ACC112 (cell line): ENCODE data around the gene COL23A1.

Experiments used
- H2AFZ ChIP-seq: fragments of 200-600 bp; sonication (generic); one replicate; pipeline ENCODE4 v1.6.0; 2017; ENCODE audit warnings: antibody characterized with exemption, low read length; ENCODE audit not compliant: unreplicated experiment
- H3K27ac ChIP-seq: fragments of 200-600 bp; sonication (generic); 2 replicates; pipeline ENCODE4 v1.5.1; 2014; ENCODE audit warnings: low read depth, mild to moderate bottlenecking, antibody characterized with exemption, low read length, moderate library complexity
- H3K27me3 ChIP-seq: fragments of 200-600 bp; sonication (generic); 2 replicates; pipeline ENCODE4 v1.6.1; 2014; ENCODE audit warnings: mild to moderate bottlenecking, antibody characterized with exemption, low read length, moderate library complexity, mixed read lengths; ENCODE audit not compliant: insufficient read depth
- H3K36me3 ChIP-seq: fragments of 200-600 bp; sonication (generic); 2 replicates; pipeline ENCODE4 v1.6.1; 2016; ENCODE audit warnings: mild to moderate bottlenecking, antibody characterized with exemption, low read length, moderate library complexity, mixed read lengths; ENCODE audit not compliant: insufficient read depth
- H3K4me1 ChIP-seq: fragments of 200-600 bp; sonication (generic); one replicate; pipeline ENCODE4 v1.6.1; 2016; ENCODE audit warnings: low read length, mixed read lengths; ENCODE audit not compliant: insufficient read depth, unreplicated experiment, control insufficient read depth
- H3K4me3 ChIP-seq: fragments of 200-600 bp; sonication (generic); 2 replicates; pipeline ENCODE4 v1.5.1; 2014; ENCODE audit warnings: mild to moderate bottlenecking, low read depth, low read length
- H3K79me2 ChIP-seq: fragments of 200-600 bp; sonication (generic); one replicate; pipeline ENCODE4 v1.6.0; 2016; ENCODE audit warnings: low read length; ENCODE audit not compliant: control insufficient read depth, unreplicated experiment, insufficient read depth

The COL23A1 gene

DNA sequence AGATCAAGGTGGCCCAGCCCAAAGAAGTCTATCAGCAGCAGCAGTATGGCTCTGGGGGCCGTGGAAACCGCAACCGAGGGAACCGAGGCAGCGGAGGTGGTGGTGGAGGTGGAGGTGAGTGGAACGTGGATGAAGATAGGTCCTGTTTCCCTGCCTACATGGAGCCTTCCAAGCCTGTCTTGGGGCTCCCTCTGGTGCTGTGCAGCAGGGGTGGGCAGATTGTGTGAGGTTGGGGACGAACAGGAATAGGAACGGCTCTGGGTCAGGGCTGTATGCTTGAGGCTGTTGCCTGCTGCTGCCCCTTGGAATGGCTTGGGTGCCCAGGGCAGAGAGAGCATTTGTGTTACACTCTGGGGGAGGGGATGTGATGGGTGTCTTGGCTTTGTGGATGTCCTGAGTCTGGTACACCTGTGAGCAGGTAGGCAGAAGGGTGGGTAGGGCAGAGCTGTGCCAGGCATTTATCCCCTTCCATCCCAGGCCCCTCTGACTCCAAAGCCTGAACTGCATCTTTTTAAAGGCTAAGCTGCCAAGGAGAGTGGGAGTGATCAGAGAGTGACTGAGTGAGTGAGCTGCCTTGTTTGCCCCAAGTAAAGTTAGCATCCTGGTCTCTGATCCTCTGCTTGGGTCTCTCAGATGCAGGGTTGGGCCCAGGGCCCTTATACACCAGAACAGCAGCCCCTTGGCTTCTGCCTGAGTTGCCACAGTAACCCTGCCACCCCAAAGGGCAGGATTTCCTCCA is 380.7 kb downstream of the COL23A1 start:
- Histone ChIP-seq H3K4me3 (no peak overlapping the region), H3K79me2 (peaks cover 53% of the 10 kb centered on the region), H3K27me3 (no peaks in the 10 kb centered on the region), H2AFZ (no peak overlapping the region), H3K36me3 (peaks cover 49% of the 10 kb centered on the region), H3K27ac (no peak overlapping the region), H3K4me1 (peaks cover 24% of the 10 kb centered on the region)

DNA sequence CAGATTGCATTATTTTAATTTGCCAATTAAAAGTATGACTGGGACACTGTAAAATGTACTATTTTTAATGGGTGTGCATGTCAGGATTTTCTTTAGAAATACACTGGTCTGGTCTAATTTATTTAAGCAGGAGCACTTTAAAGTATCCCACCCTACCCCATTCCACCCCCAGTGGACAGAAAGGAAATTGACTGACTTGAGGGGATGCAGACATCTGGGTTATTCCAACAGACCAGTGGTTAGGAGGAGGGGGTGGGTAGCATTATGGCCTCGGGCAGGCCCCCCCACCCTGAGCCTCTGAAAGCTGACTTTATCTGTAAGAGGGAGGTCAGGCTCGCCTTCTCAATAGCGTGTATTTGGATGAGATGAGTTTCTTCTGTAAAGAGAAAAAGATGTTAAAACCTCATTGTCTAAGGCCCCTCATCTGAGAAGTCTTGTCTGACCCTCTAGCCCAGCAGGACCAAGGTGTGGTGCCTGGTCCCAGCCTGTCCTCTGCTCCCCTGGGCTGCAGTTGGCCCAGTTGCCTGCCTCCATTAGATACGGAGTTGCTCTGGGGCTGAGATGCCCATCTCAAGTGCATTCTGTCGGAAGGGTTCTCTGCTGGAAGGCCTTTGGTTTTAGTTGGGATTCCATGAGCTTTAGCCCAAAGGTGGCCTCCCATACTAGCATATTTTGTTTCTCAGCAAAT is 381.5 kb downstream of the COL23A1 start:
- Histone ChIP-seq H3K79me2 (peaks cover 54% of the 10 kb centered on the region), H3K4me1 (peaks cover 24% of the 10 kb centered on the region), H2AFZ (no peak overlapping the region), H3K4me3 (no peak overlapping the region), H3K36me3 (peaks cover 46% of the 10 kb centered on the region), H3K27ac (no peak overlapping the region), H3K27me3 (no peaks in the 10 kb centered on the region)

DNA sequence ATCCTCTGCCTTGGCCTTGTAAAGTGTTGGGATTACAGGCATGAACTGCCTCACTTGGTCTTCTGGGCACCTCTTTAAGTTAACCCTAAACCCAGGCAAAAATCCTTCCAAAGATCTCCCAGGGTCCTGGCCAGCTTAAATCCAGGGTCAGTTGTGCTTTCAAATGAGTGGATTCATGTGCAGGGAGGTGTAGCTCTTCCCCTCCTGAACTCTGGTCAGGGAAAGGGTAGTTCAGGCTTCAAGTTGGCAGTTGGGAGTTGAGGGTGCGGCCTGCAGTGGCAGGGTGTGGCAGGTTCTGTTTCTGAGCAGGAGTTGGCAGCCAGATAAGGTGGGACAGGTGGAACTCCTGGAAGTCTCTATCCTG is 382.3 kb downstream of the COL23A1 start:
- Histone ChIP-seq H3K4me1 (peaks cover 24% of the 10 kb centered on the region), H3K79me2 (peaks cover 54% of the 10 kb centered on the region), H3K4me3 (no peak overlapping the region), H2AFZ (no peak overlapping the region), H3K27me3 (no peaks in the 10 kb centered on the region), H3K36me3 (peaks cover 44% of the 10 kb centered on the region), H3K27ac (0 out of 2 replicates have a peak overlapping the region, but pooled peaks have one; percentile 4)

- no peaks in the 10 kb centered on the region for H3K27me3 ChIP-seq
- peaks cover 44% of the 10 kb centered on the region for H3K36me3 ChIP-seq
- peak overlapping the region; percentile 97 for H3K4me3 ChIP-seq
Measured at GRCh38 chr5:178207183-178207916, 382.8 kb downstream of the COL23A1 start.

GRCh38 chr5:178206166-178207101 is 383.8 kb downstream of the COL23A1 start:
- no peak overlapping the region for H2AFZ ChIP-seq
- H3K4me3 ChIP-seq, result peak overlapping the region; percentile 97
- peaks cover 54% of the 10 kb centered on the region for H3K79me2 ChIP-seq
- peak overlapping the region; percentile 77 for H3K27ac ChIP-seq
- no peaks in the 10 kb centered on the region for H3K27me3 ChIP-seq
- H3K36me3 ChIP-seq, result peaks cover 44% of the 10 kb centered on the region
- peaks cover 28% of the 10 kb centered on the region for H3K4me1 ChIP-seq

More at GRCh38 chr5:178207183-178207916, 382.8 kb downstream of the COL23A1 start:
- Histone ChIP-seq H3K79me2 (peaks cover 54% of the 10 kb centered on the region), H3K4me1 (peaks cover 24% of the 10 kb centered on the region), H2AFZ (no peak overlapping the region), H3K27ac (peak overlapping the region; percentile 77)

GRCh38 chr5:178205749-178206047 is 384.5 kb downstream of the COL23A1 start:
- Histone ChIP-seq H2AFZ (no peak overlapping the region), H3K4me1 (peaks cover 28% of the 10 kb centered on the region), H3K27me3 (no peaks in the 10 kb centered on the region), H3K36me3 (peaks cover 43% of the 10 kb centered on the region), H3K27ac (peak overlapping the region; percentile 77; the same call in 1 of the 2 replicates), H3K4me3 (peak overlapping the region; percentile 97), H3K79me2 (peaks cover 54% of the 10 kb centered on the region)

DNA sequence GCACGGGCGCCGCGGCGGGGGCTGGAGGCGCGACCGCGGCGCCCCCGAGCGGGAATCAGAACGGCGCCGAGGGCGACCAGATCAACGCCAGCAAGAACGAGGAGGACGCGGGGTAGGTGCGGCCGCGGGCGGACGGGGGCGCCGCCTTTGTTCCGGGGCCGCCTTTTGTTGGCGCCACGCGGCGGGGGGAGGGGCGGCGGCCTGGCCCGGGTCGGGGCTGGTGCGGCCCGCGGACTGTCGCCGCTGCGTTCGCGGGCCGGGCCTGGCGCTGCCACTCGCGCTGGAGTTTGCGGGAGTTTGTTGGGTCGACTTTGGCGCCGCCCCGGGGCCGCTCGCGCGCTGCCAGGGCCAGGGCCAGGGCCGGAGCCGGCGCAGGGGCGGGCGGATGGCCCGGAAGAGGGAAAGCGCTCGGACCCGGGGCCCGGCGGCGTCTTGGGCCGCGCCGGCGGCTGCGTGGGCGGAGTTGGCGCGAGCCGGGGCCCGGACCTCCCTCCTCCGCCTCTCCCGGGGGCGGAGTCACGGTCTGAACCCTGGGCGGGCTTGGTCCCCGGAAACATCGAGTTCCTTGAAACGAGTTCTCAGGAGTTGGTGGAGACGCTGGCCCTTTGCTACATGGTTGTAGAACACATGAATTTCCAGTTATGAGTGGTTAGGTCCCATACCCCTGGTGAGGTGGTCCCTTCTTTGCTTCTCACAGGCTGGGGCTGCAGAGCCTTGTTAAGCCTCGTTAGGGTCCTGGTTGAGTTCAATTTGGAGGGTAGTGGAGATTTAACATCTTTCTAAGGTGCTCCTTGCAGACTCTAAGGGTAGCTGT is 385.1 kb downstream of the COL23A1 start:
- peak overlapping the region; percentile 77 for H3K27ac ChIP-seq
- peaks cover 39% of the 10 kb centered on the region for H3K36me3 ChIP-seq
- H2AFZ ChIP-seq, result peak overlapping the region; percentile 44
- H3K4me1 ChIP-seq, result peaks cover 28% of the 10 kb centered on the region
- peaks cover 54% of the 10 kb centered on the region for H3K79me2 ChIP-seq
- H3K27me3 ChIP-seq, result no peaks in the 10 kb centered on the region
- H3K4me3 ChIP-seq, result peak overlapping the region; percentile 97

DNA sequence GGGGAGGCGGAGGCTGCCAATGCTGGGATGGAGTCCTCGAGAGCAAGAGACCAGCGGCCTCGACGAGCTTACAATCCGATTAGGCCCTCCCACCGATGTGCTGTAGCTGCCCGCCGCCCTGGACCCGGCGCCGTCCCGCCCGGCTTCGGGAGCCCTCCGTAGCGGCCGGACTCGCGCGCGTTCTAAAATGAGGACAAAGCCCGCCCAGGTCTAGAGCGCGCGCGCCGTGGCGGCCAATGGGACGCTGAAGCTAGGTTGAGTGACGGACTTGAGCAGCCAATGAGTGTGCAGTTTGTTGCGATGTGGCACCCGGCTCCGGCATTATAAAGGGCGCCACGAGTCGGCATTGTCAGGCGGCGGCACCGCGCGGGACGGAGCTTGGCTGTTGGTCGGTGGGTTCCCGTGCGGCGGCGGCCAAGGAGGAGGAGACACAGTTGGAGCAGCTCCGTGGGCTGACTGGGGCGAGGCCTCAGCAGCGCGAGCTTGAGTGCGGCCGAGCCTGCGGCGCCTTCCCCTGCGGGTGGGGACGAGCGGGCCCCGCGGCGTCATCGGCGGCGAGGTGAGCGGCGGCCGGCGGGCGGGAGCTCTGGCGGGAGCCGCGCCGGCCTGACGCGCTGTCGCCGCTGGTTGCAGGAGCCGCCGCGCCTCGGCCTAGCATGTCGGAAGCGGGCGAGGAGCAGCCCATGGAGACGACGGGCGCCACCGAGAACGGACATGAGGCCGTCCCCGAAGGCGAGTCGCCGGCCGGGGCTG is 385.8 kb downstream of the COL23A1 start, which contains the start of gene HNRNPAB:
TSS of gene HNRNPAB (plus strand) at position 352 of the 753 bp plus-strand sequence. CDS start at position 657, 305 bp downstream.
- peak within 1 kb of the TSS; percentile 97 for H3K4me3 ChIP-seq
- H3K36me3 ChIP-seq, result peaks cover 37% of the 10 kb centered on the region
- H3K27ac ChIP-seq, result peak within 1 kb of the TSS; percentile 77
- peaks cover 28% of the 10 kb centered on the region for H3K4me1 ChIP-seq
- H3K27me3 ChIP-seq, result no peaks in the 10 kb centered on the region
- H2AFZ ChIP-seq, result peak within 1 kb of the TSS; percentile 69
- peaks cover 49% of the 10 kb centered on the region for H3K79me2 ChIP-seq

DNA sequence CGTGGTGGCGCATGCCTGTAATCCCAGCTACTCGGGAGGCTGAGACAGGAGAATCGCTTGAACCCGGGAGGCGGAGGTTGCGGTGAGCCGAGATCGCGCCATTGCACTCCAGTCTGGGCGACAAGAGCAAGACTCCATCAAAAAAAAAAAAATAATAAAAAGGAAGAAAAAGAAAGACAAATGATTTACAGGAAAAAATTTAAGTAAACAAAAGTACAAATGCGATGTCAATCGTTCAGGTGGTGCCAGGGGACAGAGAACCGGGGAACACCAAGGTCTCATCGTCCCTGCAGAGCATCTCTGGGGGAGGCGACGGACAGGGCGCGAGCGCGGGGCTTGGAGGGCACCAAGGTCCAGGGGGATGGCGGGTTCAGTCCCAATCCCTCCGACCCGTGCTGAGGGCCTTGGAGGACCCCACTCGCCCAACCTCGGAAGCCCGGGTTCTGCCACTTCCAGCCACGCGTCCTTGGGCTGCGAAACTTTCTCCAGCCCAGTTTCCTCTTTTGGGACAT is 386.5 kb downstream of the COL23A1 start:
- Histone ChIP-seq H2AFZ (peak overlapping the region; percentile 69), H3K4me1 (peaks cover 28% of the 10 kb centered on the region), H3K4me3 (peak overlapping the region; percentile 97), H3K36me3 (peaks cover 31% of the 10 kb centered on the region), H3K79me2 (peaks cover 43% of the 10 kb centered on the region), H3K27me3 (no peaks in the 10 kb centered on the region), H3K27ac (peak overlapping the region; percentile 13; the same call in 1 of the 2 replicates)
